Stimulated activated CD4-positive, alpha-beta T cell treated with anti-CD3 and anti-CD28 coated beads, Interleukin-4, amount 100 ng/mL, for 1 hour (primary cell): Measurements from ENCODE around the gene CDC16.
A peak's percentile ranks its signal among the peaks of the same experiment; 100 is the strongest.

ENCODE experiments used
- DNase-seq: peaks from one replicate; pipeline ENCODE4 v3.0.0-alpha.2; 2020

CDC16 gene

DNA sequence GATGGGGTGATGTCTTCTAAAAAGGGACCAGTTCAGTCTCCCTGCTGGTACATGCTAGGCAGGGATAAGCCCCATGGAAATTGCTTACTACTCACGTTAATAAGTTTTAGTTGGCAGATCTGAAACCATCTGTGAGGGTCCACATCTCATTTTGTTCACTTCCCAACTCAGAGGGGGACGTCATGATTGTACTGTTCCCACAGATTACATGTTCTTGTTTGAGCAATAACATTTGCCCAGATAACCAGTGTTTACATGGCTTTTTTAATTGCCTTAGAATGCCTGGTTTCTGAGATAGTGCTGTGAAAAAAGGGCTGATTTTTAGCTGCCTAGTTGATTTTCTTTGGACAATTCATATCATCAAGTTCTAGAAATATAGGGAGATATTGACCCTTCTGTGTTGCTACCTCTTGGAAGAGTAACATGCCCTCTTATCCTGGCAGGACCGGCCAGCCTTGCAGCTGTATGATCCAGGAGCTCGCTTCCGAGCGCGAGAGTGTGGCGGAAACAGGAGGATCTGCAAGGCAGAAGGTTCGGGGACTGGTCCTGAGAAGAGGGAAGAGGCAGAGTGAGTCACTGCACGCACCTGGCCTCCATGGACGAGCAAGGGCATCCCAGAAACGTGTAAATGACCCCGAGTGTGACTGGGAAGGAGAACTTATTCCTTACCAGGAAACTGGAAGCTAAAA, 69.8 kb downstream of the CDC16 start:
- no peak for DNase-seq

DNA sequence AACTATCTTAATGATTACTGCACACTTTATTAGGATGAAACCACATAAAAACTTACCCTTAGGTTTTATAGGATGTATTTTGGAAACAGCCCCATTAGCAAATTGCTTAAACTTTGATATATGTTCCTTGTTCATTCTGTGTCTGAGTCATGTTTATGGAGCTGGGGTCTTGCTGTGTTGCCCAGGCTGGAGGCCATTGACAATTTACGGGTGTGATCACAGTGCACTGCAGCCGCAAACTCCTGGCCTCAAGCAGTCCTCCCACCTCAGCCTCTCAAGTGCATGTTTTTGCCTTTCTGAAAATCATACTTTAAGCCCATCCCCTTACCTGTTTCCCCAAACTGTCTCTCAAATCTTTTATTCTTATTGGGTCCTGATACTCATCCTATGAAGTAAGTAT, 74.4 kb downstream of the CDC16 start:
- DNase-seq, result no peak

DNA sequence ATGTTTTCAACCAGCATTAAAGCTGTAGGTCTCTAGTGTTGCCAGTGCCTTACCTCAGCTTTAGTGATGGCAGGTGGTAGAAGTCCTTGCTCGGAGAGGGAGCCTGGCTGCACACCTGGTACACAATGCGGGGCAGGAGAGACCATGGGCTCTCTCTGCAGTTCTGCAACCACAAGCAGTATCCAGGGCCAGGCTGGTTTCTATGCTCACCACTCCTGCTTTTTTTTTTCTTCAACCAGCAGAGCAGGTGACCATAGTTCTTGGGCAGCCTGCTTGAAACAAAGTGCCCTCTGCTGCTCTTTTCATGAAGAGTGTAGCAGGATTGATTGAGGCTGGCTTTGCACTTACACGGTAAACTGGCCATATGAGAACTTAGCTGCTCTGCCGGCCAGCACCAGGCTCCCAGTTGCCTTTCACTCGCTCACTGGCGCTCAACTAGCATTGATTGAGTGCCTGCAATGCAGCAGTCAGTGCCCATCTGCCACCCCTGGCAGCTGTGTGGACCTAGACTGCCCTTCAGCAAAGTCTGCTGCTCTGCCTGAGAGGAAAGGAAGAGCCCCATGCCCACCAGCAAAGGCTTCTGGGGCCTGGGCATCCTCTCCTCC, 75.2 kb downstream of the CDC16 start:
- DNase-seq, result no peak

DNA sequence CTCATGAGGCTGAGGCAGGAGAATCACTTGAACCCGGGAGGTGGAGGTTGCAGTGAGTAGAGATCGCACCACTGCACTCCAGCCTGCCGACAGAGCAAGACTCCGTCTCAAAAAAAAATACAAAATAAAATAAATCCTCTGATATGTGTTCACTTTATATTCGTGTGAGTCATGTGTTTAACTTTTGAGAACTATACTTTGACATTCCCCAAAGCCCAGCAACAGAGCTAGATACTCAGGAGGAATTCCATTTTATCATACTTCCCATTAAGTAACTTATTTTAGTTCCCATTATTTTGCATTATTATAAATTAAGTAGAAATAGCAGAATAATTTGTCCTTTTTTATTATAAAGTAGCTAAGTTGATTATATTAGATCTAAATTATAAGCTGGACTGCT, 76.3 kb downstream of the CDC16 start:
- DNase-seq, result no peak

DNA sequence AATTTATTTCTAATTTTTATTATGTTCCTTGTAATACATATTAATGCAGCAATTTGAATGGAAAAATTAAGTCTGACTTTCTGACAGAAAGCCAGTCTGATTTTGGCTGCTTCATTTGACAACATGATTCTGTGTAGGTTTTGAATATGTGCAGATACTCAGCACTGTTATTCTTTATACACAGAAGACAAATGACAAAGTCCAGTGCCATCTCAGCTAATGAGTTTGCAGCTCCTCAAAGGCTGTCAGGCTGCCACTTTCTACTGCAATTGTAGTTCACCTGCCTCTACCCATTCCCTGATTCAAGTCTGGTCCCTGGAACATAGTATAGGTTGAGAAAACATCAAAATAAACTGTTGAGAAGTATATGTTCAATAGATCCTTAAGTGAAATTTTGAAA, 76.7 kb downstream of the CDC16 start:
- DNase-seq, result no peak

DNA sequence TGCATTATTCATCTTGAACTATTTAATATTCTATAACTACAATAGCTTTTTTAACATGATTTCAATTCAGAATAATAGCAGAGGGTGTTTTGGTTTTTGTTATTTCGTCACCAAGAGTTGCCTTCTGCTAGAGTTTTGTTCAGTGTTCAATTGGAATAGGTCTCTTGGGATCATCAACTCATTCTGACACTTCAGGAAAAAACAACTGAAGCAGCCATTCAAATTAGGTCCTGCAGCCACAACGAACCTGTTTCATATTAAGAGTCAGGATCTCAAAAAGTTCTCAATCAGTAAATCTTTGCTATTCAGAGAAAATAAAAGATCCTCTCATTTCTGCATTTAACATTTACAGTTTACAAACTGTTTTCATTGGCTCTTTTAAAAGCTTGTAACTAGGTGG, 77.2 kb downstream of the CDC16 start:
- no peak for DNase-seq

DNA sequence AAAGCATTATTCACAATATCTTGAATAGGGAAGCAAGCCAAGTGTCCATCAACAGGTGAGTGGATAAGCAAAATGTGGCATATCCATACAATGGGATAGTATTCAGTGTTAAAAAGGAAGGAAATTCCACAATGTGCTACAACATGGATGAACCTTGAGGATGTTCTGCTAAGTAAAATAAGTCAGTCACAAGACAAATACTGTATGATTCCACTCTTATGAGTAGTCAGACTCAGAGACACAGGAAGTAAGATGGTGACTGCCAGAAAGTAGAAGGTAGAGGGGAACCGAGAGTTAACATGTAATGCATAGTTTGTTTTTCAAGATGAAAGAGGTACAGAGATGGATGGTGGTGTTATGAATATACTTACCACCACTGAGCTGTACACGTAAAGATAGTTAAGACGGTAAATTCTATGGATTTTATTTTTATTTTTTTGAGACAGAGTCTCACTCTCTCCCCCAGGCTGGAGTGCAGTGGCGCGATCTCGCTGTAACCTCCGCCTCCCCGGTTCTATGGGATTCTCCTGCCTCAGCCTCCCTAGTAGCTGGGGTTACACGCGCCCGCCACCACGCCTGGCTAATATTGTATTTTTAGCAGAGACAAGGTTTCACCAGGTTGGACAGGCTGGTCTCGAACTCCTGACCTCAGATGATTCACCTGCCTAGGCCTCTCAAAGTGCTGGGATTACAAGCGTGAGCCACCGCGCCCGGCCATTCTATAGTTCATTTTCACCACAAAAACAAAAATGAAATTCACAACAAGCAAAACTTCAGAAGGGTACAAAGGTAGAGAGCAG, 78.6 kb downstream of the CDC16 start:
- DNase-seq, result peak; percentile 34

DNA sequence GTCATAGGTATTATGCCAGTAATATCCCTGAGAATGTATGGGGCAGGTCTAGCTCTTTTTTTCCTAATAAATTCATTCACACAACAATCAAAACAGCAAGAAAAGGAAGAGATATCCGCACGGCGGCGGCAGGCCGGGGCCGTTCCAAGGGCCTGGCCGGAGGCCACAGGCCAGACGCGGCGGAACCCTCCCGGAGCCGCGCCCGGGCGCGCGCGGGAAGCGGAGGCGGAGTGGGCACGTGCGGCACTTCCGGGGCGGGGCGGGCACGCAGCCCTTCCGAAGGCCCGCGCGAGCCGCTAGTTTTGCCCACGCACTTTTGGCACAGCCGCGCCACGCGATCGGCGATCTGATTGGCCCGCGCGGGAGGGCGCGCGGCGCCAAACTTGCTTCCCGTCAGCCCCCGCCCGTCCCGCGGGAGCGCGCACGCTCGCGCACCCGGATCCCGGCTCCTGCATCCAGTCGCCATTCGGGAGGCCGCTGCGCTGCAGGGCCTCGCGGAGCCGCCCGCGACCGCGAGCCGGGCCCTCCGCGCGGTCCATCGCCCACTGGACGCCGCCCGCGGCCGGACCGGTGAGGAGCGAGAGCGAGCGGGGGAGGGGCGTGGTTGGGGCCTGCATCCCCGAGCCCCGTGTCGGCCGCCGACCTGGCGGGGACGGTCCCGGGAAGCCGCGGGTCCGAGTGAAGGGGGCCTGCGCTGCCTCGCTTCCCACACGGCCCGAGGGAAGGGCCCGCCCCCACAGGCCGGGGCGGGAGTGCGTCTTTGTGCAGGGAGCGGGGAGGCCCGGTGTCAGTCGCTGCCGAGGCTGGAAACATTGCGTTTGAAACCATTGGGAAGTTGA, 79.6 kb downstream of the CDC16 start, which contains the start of gene CHAMP1:
Gene CHAMP1 (plus strand): TSS at position 430 of the 839 bp plus-strand sequence. CDS start 9,340 bp downstream, outside the sequence.
- peak; percentile 93 for DNase-seq

DNA sequence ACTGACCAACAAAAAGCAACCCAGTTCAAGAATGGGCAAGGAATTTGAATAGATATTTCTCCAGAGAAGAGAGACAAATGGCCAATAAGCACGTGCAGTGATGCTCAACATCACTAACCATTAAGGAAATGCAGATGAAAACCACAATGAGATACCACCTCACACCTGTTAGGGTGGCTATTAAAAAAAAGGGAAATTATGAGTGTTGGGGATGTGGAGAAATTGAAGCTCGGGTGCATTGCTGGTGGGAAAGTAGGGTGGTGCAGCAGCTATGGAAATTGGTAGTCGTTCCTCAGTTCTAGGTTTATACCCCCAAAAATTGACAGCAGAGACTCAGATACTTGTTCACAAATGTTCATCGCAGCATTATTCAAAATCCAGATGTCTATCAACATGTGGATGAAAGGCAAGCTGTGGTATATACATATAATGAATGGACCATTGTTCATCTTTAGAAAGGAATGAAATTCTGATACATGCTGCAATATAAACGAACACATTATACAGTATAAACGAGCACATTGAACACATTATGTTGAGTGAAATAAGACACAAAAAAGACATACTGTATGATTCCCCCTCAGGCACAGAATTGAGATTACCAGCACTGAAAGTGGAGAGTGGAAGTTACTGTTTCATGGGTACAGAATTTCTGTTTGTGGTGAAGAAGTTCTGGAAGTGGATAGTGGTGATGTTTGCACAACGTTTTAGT, 80.5 kb downstream of the CDC16 start:
- no peak for DNase-seq

DNA sequence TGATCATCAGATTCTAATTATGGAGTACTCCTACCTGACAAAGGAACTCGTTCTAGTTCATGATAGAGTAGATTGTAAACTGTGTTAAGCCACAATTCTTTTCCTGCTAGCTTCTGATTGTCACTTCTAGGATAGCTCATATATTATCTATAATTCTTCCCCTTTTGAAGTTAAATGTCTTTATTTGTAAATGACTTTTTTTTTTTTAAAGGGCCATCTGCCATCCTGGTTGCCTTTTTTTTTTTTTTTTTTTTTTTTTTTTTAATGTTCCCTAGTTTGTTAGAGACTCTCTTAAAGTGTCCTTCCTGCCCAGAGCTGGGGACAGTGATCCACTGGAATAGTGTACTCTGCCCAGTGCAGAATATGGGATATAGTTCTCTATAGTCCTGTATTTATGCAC, 83.9 kb downstream of the CDC16 start:
- DNase-seq, result no peak

DNA sequence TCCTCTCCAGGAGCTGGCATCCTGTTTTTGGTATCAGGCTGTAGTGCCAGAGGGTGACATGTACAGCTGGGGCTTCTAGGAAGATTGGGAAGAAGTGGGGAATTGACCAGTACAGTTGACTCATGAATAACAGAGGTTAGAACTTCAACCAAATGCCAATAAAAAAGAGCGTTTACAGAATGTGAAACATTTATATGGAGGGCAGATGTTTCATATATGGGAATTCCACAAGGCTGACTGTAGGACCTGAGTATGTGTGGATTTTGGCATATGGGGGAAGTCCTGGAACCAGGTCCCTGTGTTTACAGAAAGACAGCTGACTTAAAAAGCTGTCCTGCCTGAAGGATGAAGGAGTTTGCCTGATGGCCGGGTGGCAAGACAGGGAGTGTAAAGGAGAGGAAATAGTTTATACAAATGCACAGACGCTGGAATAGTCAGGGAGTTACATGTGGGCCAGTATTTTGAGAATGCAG, 84.8 kb downstream of the CDC16 start:
- DNase-seq, result no peak

DNA sequence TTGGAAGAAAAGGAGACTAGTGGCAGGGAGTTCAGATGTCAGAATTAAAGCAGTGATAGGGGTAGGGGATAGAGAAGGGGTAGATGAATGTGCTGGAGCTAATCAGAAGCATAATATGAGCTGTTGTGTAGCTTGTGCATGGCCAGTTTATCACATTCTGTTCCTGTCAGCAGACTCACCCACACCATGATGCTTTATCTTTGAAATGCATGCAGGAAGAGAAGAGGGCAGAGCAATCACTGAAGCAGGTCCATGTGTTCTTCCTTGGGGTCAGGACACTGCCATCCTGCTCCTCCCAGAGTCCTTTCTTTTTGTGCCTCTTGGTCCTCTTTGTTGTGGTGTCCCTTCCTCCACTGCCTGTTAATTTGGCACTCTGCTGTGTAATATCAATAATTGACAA, 85.4 kb downstream of the CDC16 start:
- DNase-seq, result no peak

DNA sequence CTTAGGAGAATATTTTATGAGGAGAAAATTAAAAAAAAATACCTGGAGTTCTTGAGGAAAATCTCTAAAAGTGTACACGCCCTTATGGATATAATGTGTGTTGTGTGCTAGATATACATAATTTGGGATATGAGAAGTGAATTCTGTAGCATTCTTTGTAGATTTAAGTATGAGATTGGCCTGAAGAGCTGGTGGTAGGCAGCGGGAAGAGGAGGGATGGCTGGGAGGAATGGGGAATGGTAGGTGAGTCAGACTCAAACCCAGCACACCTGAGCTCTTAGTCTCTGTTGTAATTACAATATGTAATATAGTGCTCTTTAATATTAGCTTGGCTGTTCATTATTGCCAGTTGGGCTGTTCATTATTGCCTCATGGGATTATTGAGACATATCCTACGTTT, 86.6 kb downstream of the CDC16 start:
- no peak for DNase-seq
